Endometrial microvascular endothelial cells (primary cell): Measurements from ENCODE around the gene NLRC5. TPM values are rescaled to one million over a fixed set of nuclear protein-coding genes. Genes with fewer than 3 reads are reported as not detected.

ENCODE experiments used
- in situ Hi-C: cut with HindIII; loops from 2 replicates; pipeline ENCODE4 v1.10.0; 2017; ENCODE audit warnings: low sequenced_read_pairs, low pct_unique_long_range_greater_than_20kb; ENCODE audit errors: inconsistent ontology term
- total RNA-seq: library from RNA; depleted of rRNA; stranded (reverse); fragments of >200 nt; gene quantifications from one replicate; pipeline ENCODE4 v1.2.3, GENCODE V29; 2015; ENCODE audit errors: inconsistent ontology term

Gene NLRC5
- total RNA-seq, 1 donor from 2014 or later: 35.0 TPM

DNA sequence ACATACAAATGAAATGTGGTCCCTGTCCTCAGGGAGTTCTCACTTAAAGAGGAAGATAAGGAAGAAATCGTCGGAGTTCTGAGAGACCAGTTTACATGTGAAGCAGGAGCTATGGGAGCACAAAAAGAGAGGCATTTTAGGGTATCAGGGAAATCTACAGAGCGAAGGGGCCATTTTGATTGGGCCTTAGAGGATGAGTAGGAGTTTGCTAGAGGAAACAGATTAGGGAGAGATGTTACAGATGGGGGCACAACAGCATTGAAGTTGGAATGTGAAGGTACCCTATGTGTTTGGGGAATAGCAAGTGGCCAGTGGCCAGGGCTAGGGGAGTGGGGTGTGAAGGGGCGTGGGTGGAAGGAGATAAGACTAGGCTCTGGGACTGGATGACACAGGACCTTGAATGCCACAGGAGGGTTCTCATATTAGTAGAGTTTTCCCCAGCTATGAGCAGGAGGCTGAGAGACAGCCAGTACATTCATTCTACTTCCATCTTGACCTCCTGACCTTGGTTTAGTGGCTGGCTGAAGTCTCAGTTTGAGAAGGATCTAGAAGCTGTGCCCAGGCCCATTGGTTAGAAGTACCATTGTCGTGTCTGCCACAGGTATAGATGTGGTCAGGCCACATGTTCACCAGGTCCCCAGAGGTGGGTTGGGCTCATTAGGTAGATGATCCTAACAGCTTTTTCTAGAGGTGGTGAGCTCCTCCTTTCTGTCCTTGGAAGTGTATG is 137.8 kb downstream of the NLRC5 start:
- in situ Hi-C loops: no loop called here

DNA sequence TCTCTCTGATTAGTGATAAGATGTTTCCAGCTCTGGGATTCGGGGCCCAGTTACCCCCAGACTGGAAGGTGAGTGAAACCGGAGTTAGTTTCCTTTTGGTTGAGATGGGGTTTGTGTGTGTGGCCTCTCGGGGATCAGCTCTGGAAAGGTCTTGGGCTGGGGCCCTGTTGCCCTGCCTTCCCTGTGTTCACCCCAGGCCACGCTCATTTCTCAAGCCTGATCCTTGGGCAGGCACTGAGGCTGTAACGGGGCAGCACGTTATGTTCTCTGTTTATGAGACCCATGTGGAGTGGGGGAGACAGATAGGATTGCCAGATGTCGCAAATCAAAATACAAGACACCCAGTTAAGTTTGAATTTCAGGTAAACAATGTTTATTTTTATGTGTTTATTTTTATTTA is 138.5 kb downstream of the NLRC5 start:
- in situ Hi-C loops: no loop called here

DNA sequence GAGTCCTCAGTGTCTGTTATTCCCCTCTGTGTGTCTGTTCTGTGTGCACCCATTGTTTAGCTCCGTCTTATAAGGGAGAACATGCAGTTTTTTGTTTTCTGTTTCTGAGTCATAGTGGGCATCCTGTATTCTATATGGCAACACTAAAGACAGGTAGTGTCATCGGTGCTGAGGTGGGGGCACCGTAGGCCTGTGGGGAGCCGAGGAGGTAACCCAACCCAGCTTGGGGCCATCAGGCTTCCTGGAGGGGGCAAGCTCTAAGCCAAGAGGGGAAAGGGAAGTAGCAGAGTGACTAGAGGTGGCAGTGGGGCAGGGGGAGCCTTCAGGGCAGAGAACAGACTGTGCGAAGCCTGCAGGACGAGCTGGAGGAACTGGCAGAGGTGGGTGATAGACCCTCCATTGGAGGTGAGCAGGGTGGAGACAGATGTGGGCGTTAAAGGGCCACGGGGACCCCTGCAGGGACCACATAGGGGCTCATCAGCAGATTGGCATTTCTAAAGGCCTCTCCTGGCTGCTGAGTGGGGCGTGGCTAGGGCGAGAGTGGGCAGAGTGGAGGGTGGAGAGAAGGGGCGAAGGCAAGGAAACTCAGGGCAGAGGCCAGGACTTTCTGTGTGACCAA is 139.5 kb downstream of the NLRC5 start:
- in situ Hi-C loops: no loop called here

DNA sequence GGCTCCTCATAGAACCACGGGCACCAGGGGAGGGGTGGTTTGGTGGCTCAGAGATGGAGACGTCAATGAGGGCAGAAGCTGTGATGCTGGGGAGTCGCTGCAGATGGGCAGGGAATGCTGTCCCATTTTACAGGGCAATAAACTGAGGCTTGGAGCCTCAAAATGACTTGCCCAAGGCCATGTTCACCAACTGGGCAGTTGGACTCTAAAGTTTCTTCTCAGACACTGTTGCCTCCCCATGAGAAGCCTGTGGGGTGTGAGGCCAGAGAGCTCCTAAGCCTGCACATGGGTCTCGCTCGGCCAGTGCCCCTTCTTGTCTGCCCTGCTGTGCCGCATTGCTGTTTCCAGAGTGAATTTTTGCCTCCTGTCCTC is 141.6 kb downstream of the NLRC5 start:
- in situ Hi-C loops: no loop called here

DNA sequence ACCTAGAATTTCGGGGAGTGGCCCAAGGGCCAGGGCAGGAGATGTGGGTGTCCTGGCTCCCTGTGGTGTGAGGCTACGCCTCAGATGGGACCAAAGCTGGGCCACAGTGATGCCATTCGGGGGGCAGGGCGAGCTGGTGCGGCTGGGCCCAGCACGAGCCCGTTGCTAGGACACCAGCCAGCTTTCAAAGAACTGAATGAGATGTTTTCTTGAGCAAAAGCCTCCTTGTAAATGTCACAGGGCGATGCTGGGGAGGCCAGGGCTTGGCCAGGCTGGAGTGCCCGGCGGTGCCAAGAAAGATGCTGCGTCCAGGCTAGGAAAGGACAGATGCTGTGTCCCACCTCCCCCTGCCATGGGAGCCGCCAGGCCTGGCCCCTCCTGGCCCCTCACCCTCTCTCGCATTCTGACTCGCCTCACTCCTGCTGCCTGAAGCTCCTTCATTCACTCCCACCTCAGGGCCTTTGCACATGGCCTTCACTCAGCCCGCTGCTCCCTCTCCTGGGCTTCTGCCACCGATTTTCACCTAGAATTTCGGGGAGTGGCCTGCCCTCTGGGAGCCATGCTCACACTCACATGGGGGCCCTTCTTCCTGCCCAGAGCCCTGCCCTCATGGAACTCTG is 142.1 kb downstream of the NLRC5 start:
- in situ Hi-C loops: no loop called here

DNA sequence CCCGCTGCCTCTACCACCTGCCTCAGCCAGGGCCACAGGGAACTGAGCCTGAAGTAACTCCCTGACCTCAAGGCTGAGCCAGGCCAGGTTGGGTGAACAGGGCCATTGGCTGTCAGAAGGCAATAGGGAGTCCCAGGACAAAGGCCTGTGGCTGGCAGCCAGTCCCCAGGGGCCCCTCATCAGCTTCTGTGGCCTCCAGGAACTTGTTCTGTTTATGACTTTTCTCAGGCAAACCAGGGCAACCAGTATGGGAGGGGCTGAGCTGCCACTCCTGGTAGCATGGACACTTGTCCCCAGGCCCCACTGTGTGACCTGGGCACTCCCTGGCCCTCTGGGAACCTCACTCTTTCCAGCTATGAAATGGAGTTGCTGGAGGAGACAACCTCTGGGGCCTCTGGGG is 143.1 kb downstream of the NLRC5 start:
- in situ Hi-C loops: no loop called here

DNA sequence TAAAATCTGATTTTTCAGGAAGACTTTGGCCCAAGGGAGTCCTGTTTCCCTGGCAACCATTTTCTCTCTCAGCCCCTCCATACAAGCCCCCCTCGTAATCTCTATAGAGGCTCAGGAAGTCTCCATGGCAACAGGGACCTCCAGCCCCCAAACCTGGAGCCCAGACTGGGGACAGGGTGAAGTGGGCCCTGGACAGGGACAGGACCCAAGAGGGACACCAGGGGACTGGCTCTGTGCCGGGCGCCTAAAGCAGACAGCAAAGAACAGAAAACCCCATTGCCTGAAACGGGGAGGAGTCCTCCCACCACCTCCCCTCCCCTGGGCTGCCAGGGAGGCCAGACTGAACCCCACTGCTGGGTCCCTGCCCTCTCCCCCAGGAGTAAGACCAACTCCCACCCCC is 143.7 kb downstream of the NLRC5 start:
- in situ Hi-C loops: no loop called here

Other genes with a start within 250 kb of the NLRC5 start
- gene SLC12A3, start 124.3 kb upstream of the NLRC5 start, total RNA-seq: not detected
- 78.0 TPM for gene HERPUD1, start 57.4 kb upstream of the NLRC5 start, total RNA-seq
- 14.7 TPM for gene CETP, start 27.6 kb upstream of the NLRC5 start, total RNA-seq
- gene CPNE2, start 103.0 kb downstream of the NLRC5 start, total RNA-seq: 87.9 TPM
- 34.1 TPM for gene PSME3IP1, start 196.5 kb downstream of the NLRC5 start, total RNA-seq
- gene RSPRY1, start 196.8 kb downstream of the NLRC5 start, total RNA-seq: 37.4 TPM